ENCODE measurements around the gene NFAM1. TPM values are rescaled to one million over a fixed set of nuclear protein-coding genes. Genes with fewer than 3 reads are reported as not detected.

Gene NFAM1, protein sequence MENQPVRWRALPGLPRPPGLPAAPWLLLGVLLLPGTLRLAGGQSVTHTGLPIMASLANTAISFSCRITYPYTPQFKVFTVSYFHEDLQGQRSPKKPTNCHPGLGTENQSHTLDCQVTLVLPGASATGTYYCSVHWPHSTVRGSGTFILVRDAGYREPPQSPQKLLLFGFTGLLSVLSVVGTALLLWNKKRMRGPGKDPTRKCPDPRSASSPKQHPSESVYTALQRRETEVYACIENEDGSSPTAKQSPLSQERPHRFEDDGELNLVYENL
- under 0.01 and 0.11 TPM in 2 replicates for total RNA-seq

DNA sequence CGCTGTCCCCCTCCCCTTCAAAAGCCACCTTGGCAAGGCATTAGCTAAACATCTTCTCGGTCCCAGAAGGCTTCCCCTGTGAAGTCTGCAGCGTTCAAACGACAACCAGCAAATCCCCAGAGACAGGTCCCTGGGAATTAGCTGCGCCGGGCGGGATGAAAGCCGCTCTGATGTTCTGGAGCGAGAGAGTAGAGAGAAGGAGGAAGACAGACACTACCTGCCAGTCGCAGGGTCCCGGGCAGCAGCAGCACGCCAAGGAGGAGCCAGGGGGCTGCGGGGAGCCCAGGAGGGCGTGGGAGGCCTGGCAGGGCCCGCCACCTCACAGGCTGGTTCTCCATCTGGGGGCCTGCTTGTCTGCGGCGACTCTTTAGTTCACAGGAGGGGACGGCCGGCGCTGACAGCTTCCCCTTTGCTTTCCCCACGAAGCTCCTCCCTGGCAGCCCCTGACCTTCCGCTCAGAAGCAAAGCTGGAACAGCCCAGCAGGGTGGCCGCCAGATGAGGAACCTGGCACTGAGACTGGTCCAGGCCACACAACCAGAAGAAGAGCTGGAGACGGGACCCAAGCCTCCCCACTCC lies at the start of gene NFAM1:
TSS of gene NFAM1 (minus strand) at position 384 of the 577 bp plus-strand sequence. CDS start at position 338, 46 bp downstream.

Other genes starting within 250 kb of the NFAM1 start
- 29.3 and 30.8 TPM in 2 replicates for gene TCF20, start 161.8 kb downstream of the NFAM1 start, total RNA-seq
- gene RRP7A, start 87.4 kb upstream of the NFAM1 start, total RNA-seq, result 21.0 and 23.4 TPM in 2 replicates
- gene SERHL2, start 121.6 kb upstream of the NFAM1 start, total RNA-seq, result 4.9 and 7.1 TPM in 2 replicates
- 29.1 and 32.5 TPM in 2 replicates for gene POLDIP3, start 182.5 kb upstream of the NFAM1 start, total RNA-seq
- gene ATP5MGL, start 208.2 kb upstream of the NFAM1 start, total RNA-seq, result 0.91 and 0.97 TPM in 2 replicates
- gene CYB5R3, start 217.0 kb upstream of the NFAM1 start, total RNA-seq, result 103 and 117 TPM in 2 replicates

Measured in articular chondrocyte of knee joint (primary cell).